Brain microvascular endothelial cell (primary cell): ENCODE measurements around the gene C22orf15.

Source experiments
- DNase-seq: peaks from one replicate; pipeline ENCODE4 v3.0.0-alpha.2; 2020
- H3K27ac ChIP-seq: fragments of 250-450 bp; sonication (Bioruptor Pico); 2 replicates; pipeline ENCODE4 v1.5.1; 2020; ENCODE audit warnings: mild to moderate bottlenecking, moderate library complexity
- H3K27me3 ChIP-seq: fragments of 250-450 bp; sonication (Bioruptor Pico); replicated peaks from 2 replicates; pipeline ENCODE4 v1.5.1; 2020; ENCODE audit warnings: mild to moderate bottlenecking
- H3K36me3 ChIP-seq: fragments of 250-450 bp; sonication (Bioruptor Pico); replicated peaks from 2 replicates; pipeline ENCODE4 v1.5.1; 2020; ENCODE audit warnings: mild to moderate bottlenecking
- H3K4me3 ChIP-seq: 2 replicates; pipeline ENCODE4 v1.5.1; 2011; ENCODE audit warnings: low read depth, mild to moderate bottlenecking, control low read depth, low read length, moderate library complexity
- in situ Hi-C: cut with HindIII; loops from 2 replicates; pipeline ENCODE4 v1.10.0; 2017; ENCODE audit warnings: low sequenced_read_pairs, low pct_ligation_motif_present
- TF ChIP-seq, protein P1 (sequence below): IDR thresholded peaks from 2 replicates; pipeline ENCODE4 v1.5.1; 2011; ENCODE audit warnings: low read depth, mild to moderate bottlenecking, moderate library complexity, low read length, control low read depth, inconsistent platforms; ENCODE audit errors: missing control alignments

The C22orf15 gene

DNA sequence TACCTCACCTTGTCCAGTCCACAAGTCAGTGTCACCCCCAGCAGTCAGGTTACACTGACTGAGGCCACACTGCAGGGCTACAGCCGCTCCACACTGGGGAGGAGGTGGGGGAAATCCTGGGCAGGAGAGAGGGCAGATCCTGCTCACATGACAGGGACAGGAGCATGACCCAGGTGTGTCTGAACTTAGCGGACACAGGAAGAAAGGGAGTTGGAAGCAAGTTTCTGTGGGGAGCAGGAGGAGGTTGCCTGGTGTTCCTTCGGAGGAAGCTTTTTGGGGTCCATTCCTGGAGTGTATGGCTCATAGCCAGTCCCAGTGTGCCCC, 15.7 kb downstream of the C22orf15 start:
- in situ Hi-C loops, result no loop called here
- no peak for DNase-seq
- no peak overlapping the region for H3K27ac ChIP-seq

DNA sequence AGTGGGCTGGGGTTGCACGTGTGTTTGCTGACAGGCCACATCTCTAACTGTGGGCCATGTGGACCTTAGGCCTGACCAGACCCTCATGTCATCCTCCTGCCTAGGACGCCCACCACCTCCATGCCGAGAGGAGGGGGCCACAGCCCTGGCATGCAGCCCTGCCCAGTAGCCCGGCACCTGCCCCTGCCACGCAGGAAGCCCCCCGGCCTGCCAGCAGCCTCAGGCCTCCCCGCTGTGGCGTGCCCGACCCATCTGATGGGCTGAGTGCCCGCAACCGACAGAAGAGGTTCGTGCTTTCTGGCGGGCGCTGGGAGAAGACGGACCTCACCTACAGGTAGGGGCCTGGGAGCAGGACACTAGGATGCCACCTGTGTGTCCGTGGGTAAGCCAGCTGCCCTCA, 16.3 kb downstream of the C22orf15 start:
- DNase-seq, result no peak
- Histone ChIP-seq H3K27ac (no peak overlapping the region), H3K36me3 (no peaks in the 10 kb centered on the region), H3K27me3 (no peaks in the 10 kb centered on the region), H3K4me3 (no peak overlapping the region)
- in situ Hi-C loops, result no loop called here
- TF ChIP-seq, protein P1, sequence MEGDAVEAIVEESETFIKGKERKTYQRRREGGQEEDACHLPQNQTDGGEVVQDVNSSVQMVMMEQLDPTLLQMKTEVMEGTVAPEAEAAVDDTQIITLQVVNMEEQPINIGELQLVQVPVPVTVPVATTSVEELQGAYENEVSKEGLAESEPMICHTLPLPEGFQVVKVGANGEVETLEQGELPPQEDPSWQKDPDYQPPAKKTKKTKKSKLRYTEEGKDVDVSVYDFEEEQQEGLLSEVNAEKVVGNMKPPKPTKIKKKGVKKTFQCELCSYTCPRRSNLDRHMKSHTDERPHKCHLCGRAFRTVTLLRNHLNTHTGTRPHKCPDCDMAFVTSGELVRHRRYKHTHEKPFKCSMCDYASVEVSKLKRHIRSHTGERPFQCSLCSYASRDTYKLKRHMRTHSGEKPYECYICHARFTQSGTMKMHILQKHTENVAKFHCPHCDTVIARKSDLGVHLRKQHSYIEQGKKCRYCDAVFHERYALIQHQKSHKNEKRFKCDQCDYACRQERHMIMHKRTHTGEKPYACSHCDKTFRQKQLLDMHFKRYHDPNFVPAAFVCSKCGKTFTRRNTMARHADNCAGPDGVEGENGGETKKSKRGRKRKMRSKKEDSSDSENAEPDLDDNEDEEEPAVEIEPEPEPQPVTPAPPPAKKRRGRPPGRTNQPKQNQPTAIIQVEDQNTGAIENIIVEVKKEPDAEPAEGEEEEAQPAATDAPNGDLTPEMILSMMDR, result no peak

More for the DNA sequence above, 15.7 kb downstream of the C22orf15 start:
- TF ChIP-seq, protein P1, result no peak
- Histone ChIP-seq H3K27me3 (no peaks in the 10 kb centered on the region), H3K36me3 (no peaks in the 10 kb centered on the region), H3K4me3 (no peak overlapping the region)

DNA sequence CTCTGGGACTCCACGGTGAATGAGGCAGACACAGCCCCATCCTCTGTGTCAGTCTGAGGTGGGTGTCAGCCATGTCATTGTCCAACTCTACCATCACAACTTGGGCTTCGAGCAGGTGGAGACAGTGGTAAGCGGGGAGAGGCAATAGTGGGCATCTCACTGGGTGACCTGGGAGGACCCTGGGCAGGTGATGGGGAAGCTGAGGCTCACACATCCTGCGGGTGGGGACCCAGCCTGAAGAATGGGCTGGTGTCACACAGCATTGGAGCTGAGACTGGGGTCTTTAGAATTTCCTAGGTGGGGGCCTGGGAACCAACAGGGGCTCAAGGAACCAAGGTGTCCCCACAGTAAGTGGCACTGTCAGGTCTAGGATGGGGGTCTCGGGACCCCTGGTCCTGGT, 16.9 kb downstream of the C22orf15 start:
- no peak for DNase-seq
- Histone ChIP-seq H3K36me3 (no peaks in the 10 kb centered on the region), H3K27ac (no peak overlapping the region), H3K27me3 (no peaks in the 10 kb centered on the region), H3K4me3 (no peak overlapping the region)
- TF ChIP-seq, protein P1, result no peak
- in situ Hi-C loops, result no loop called here

DNA sequence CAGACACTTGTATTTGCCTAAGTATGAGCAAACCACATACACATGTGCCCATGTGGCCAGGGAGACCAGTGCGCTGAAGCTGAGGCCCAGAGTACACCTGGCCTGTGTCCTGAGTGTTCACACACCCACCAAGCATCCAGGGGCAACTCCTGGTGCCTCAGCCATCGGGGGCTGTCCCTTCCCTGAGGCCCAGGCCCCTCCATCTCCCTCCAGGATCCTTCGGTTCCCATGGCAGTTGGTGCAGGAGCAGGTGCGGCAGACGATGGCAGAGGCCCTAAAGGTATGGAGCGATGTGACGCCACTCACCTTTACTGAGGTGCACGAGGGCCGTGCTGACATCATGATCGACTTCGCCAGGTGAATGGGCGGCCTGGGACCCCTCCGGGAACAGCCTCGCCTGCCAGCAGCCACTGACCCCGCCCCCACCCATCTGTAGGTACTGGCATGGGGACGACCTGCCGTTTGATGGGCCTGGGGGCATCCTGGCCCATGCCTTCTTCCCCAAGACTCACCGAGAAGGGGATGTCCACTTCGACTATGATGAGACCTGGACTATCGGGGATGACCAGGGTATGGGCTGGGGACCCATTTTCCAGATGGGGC, 17.5 kb downstream of the C22orf15 start:
- Histone ChIP-seq H3K4me3 (no peak overlapping the region), H3K27me3 (no peaks in the 10 kb centered on the region), H3K36me3 (no peaks in the 10 kb centered on the region), H3K27ac (no peak overlapping the region)
- TF ChIP-seq, protein P1, result no peak
- in situ Hi-C loops, result no loop called here
- DNase-seq, result no peak

DNA sequence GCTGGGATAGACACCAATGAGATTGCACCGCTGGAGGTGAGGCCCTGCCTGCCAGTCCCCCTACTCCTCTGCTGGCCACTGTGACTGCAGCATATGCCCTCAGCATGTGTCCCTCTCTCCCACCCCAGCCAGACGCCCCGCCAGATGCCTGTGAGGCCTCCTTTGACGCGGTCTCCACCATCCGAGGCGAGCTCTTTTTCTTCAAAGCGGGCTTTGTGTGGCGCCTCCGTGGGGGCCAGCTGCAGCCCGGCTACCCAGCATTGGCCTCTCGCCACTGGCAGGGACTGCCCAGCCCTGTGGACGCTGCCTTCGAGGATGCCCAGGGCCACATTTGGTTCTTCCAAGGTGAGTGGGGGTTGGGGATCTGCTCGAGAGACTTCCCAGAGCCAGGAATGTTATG, 18.3 kb downstream of the C22orf15 start:
- DNase-seq, result no peak
- in situ Hi-C loops, result no loop called here
- Histone ChIP-seq H3K27ac (no peak overlapping the region), H3K36me3 (no peaks in the 10 kb centered on the region), H3K4me3 (no peak overlapping the region), H3K27me3 (no peaks in the 10 kb centered on the region)
- TF ChIP-seq, protein P1, result no peak

DNA sequence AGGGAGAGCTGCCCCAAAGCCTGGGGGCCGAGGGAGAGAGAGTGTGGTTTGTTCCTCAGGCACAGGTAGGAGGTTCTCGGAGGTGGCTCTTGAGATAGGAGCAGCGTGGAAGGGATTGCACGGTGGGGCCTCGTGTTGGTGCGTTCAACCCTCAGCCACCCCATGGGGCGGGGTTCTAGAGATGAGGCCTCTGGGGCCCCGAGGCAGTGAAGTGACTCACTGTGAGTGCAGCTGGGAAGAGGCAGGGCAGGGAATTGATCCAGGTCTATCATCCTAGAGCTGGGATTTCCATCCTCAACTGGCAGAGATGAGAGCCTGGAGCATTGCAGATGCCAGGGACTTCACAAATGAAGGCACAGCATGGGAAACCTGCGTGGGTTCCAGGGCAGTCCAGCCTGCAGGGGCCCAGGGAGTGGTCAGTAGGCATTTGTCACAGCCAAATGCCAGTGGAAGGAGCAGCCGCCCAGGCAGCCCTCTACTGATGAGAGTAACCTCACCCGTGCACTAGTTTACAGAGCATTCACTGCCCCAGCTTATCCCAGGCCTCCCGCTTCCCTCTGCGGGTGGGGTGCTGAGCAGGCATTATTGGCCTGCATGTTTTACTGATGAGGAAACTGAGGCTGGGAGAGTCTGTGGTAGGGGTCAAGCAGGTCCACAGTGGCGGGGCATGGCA, 18.9 kb downstream of the C22orf15 start:
- peak; percentile 32 for DNase-seq
- in situ Hi-C loops, result no loop called here
- Histone ChIP-seq H3K36me3 (no peaks in the 10 kb centered on the region), H3K27me3 (no peaks in the 10 kb centered on the region), H3K27ac (no peak overlapping the region), H3K4me3 (no peak overlapping the region)
- TF ChIP-seq, protein P1, result no peak
